SJSA1 (cell line): ENCODE results near the gene TAB3. TPM values are rescaled to one million over a fixed set of nuclear protein-coding genes. Genes with fewer than 3 reads are reported as not detected.
"Not testable (repeated sequence)": the region's sequence is repeated elsewhere in the genome, so short reads cannot be mapped to it uniquely, and the experiment has no call there.

Experiments
- DNase-seq, 2 experiments: peaks; one replicate each; pipeline ENCODE4 v3.0.0-alpha.2; 2015 to 2020; ENCODE audit warnings: low spot score in 2 of 2, low read depth in 1 of 2
- H3K27ac ChIP-seq: fragments of 250-450 bp; sonication (Bioruptor Pico); 2 replicates; pipeline ENCODE4 v1.5.1; 2020; ENCODE audit warnings: mild to moderate bottlenecking, moderate library complexity
- H3K27me3 ChIP-seq: fragments of 250-450 bp; sonication (Bioruptor Pico); replicated peaks from 2 replicates; pipeline ENCODE4 v1.5.1; 2020; ENCODE audit warnings: mild to moderate bottlenecking, moderate library complexity
- H3K36me3 ChIP-seq: fragments of 250-450 bp; sonication (Bioruptor Pico); 2 replicates; pipeline ENCODE4 v1.5.1; 2020; ENCODE audit warnings: mild to moderate bottlenecking
- H3K4me1 ChIP-seq: fragments of 250-450 bp; sonication (Bioruptor Pico); replicated peaks from 2 replicates; pipeline ENCODE4 v1.6.1; 2021; ENCODE audit warnings: mild to moderate bottlenecking
- H3K4me3 ChIP-seq: fragments of 250-450 bp; sonication (Bioruptor Pico); 2 replicates; pipeline ENCODE4 v1.5.1; 2020; ENCODE audit warnings: mild to moderate bottlenecking
- H3K9me3 ChIP-seq: fragments of 250-450 bp; sonication (Bioruptor Pico); replicated peaks from 2 replicates; pipeline ENCODE4 v1.5.1; 2020; ENCODE audit warnings: mild to moderate bottlenecking
- total RNA-seq: library from RNA; depleted of rRNA; stranded (reverse); fragments of >200 nt; shearing (Covaris generic); gene quantifications from 2 replicates; pipeline ENCODE4 v1.2.3, GENCODE V29; 2014

TAB3 gene
- total RNA-seq, 1 experiment from 2014 or later = 11.1 TPM

- no peaks in the 10 kb centered on the region for H3K4me1 ChIP-seq
- H3K27ac ChIP-seq = no peak overlapping the region
- H3K4me3 ChIP-seq = no peak overlapping the region
- H3K27me3 ChIP-seq = no peaks in the 10 kb centered on the region
- no peaks in the 10 kb centered on the region for H3K9me3 ChIP-seq
- no peaks in the 10 kb centered on the region for H3K36me3 ChIP-seq
- no peak for DNase-seq
Observed at GRCh38 chrX:30822068-30822681, 66.9 kb downstream of the TAB3 start.

GRCh38 chrX:30821116-30821515, 67.9 kb downstream of the TAB3 start:
- no peak overlapping the region for H3K4me3 ChIP-seq
- H3K27ac ChIP-seq = no peak overlapping the region
- H3K36me3 ChIP-seq = no peaks in the 10 kb centered on the region
- no peaks in the 10 kb centered on the region for H3K27me3 ChIP-seq
- H3K4me1 ChIP-seq = no peaks in the 10 kb centered on the region
- H3K9me3 ChIP-seq = no peaks in the 10 kb centered on the region
- no peak for DNase-seq

GRCh38 chrX:30819080-30819479, 70.0 kb downstream of the TAB3 start:
- H3K9me3 ChIP-seq = no peaks in the 10 kb centered on the region
- H3K27ac ChIP-seq = no peak overlapping the region
- no peak for DNase-seq

GRCh38 chrX:30816079-30816478, 73.0 kb downstream of the TAB3 start:
- H3K27me3 ChIP-seq = no peaks in the 10 kb centered on the region
- no peak overlapping the region for H3K27ac ChIP-seq
- H3K36me3 ChIP-seq = no peaks in the 10 kb centered on the region
- no peaks in the 10 kb centered on the region for H3K9me3 ChIP-seq
- no peaks in the 10 kb centered on the region for H3K4me1 ChIP-seq
- no peak for DNase-seq
- no peak overlapping the region for H3K4me3 ChIP-seq

More at GRCh38 chrX:30819080-30819479, 70.0 kb downstream of the TAB3 start:
- H3K4me1 ChIP-seq = no peaks in the 10 kb centered on the region
- no peak overlapping the region for H3K4me3 ChIP-seq
- no peaks in the 10 kb centered on the region for H3K36me3 ChIP-seq
- H3K27me3 ChIP-seq = no peaks in the 10 kb centered on the region

GRCh38 chrX:30814978-30815377, 74.1 kb downstream of the TAB3 start:
- DNase-seq = no peak

GRCh38 chrX:30812326-30812725, 76.7 kb downstream of the TAB3 start:
- DNase-seq = no peak
- H3K27me3 ChIP-seq = no peaks in the 10 kb centered on the region
- H3K4me1 ChIP-seq = no peaks in the 10 kb centered on the region
- H3K4me3 ChIP-seq = no peak overlapping the region
- no peak overlapping the region for H3K27ac ChIP-seq
- no peaks in the 10 kb centered on the region for H3K9me3 ChIP-seq
- H3K36me3 ChIP-seq = no peaks in the 10 kb centered on the region

More at GRCh38 chrX:30814978-30815377, 74.1 kb downstream of the TAB3 start:
- Histone ChIP-seq H3K27ac (no peak overlapping the region), H3K4me1 (no peaks in the 10 kb centered on the region), H3K4me3 (no peak overlapping the region), H3K9me3 (no peaks in the 10 kb centered on the region), H3K36me3 (no peaks in the 10 kb centered on the region), H3K27me3 (no peaks in the 10 kb centered on the region)

- no peak overlapping the region for H3K27ac ChIP-seq
- H3K9me3 ChIP-seq = no peaks in the 10 kb centered on the region
- no peaks in the 10 kb centered on the region for H3K36me3 ChIP-seq
- no peaks in the 10 kb centered on the region for H3K27me3 ChIP-seq
- H3K4me3 ChIP-seq = no peak overlapping the region
- H3K4me1 ChIP-seq = no peaks in the 10 kb centered on the region
- no peak for DNase-seq
Observed at GRCh38 chrX:30806187-30806728, 82.8 kb downstream of the TAB3 start.

- Histone ChIP-seq H3K4me3 (no peak overlapping the region), H3K36me3 (no peaks in the 10 kb centered on the region), H3K4me1 (no peaks in the 10 kb centered on the region), H3K9me3 (no peaks in the 10 kb centered on the region), H3K27me3 (no peaks in the 10 kb centered on the region), H3K27ac (no peak overlapping the region)
- no peak for DNase-seq
Observed at GRCh38 chrX:30804462-30804861, 84.6 kb downstream of the TAB3 start.

- H3K9me3 ChIP-seq = no peaks in the 10 kb centered on the region
- no peaks in the 10 kb centered on the region for H3K4me1 ChIP-seq
- DNase-seq = no peak
Observed at GRCh38 chrX:30800901-30801300, 88.2 kb downstream of the TAB3 start.

GRCh38 chrX:30799327-30799726, 89.7 kb downstream of the TAB3 start:
- H3K27me3 ChIP-seq = no peaks in the 10 kb centered on the region
- DNase-seq = no peak
- no peaks in the 10 kb centered on the region for H3K9me3 ChIP-seq
- no peak overlapping the region for H3K27ac ChIP-seq
- no peaks in the 10 kb centered on the region for H3K4me1 ChIP-seq
- H3K36me3 ChIP-seq = no peaks in the 10 kb centered on the region
- H3K4me3 ChIP-seq = no peak overlapping the region

More at GRCh38 chrX:30800901-30801300, 88.2 kb downstream of the TAB3 start:
- H3K4me3 ChIP-seq = no peak overlapping the region
- H3K36me3 ChIP-seq = no peaks in the 10 kb centered on the region
- H3K27me3 ChIP-seq = no peaks in the 10 kb centered on the region
- no peak overlapping the region for H3K27ac ChIP-seq

GRCh38 chrX:30798810-30799209, 90.2 kb downstream of the TAB3 start:
- no peak for DNase-seq
- H3K27ac ChIP-seq = no peak overlapping the region
- no peaks in the 10 kb centered on the region for H3K9me3 ChIP-seq
- H3K4me1 ChIP-seq = no peaks in the 10 kb centered on the region
- no peaks in the 10 kb centered on the region for H3K27me3 ChIP-seq
- H3K36me3 ChIP-seq = no peaks in the 10 kb centered on the region
- no peak overlapping the region for H3K4me3 ChIP-seq

GRCh38 chrX:30797301-30797700, 91.8 kb downstream of the TAB3 start:
- H3K9me3 ChIP-seq, H3K36me3 ChIP-seq, H3K4me1 ChIP-seq, H3K4me3 ChIP-seq, H3K27ac ChIP-seq, DNase-seq, H3K27me3 ChIP-seq: not testable (repeated sequence)

- no peak overlapping the region for H3K27ac ChIP-seq
- DNase-seq = no peak
- no peaks in the 10 kb centered on the region for H3K9me3 ChIP-seq
- no peaks in the 10 kb centered on the region for H3K36me3 ChIP-seq
- H3K4me1 ChIP-seq = no peaks in the 10 kb centered on the region
- no peak overlapping the region for H3K4me3 ChIP-seq
- no peaks in the 10 kb centered on the region for H3K27me3 ChIP-seq
Observed at GRCh38 chrX:30795981-30796958, 92.8 kb downstream of the TAB3 start.

- no peaks in the 10 kb centered on the region for H3K36me3 ChIP-seq
- DNase-seq = no peak
- no peaks in the 10 kb centered on the region for H3K9me3 ChIP-seq
Observed at GRCh38 chrX:30794497-30794896, 94.6 kb downstream of the TAB3 start.

More at GRCh38 chrX:30794497-30794896, 94.6 kb downstream of the TAB3 start:
- Histone ChIP-seq H3K4me3 (no peak overlapping the region), H3K27ac (no peak overlapping the region), H3K27me3 (no peaks in the 10 kb centered on the region), H3K4me1 (no peaks in the 10 kb centered on the region)
